HG03135 (cell line): ENCODE data around the gene CLCA1.
A peak's percentile ranks its signal among the peaks of the same experiment; 100 is the strongest.

ENCODE experiments used
- ATAC-seq: cut with Tn5 transposase; IDR thresholded peaks from one replicate; pipeline ENCODE4 v1.9.1; 2021; ENCODE audit warnings: mild to moderate bottlenecking, moderate library complexity; ENCODE audit not compliant: unreplicated experiment

Gene CLCA1

DNA sequence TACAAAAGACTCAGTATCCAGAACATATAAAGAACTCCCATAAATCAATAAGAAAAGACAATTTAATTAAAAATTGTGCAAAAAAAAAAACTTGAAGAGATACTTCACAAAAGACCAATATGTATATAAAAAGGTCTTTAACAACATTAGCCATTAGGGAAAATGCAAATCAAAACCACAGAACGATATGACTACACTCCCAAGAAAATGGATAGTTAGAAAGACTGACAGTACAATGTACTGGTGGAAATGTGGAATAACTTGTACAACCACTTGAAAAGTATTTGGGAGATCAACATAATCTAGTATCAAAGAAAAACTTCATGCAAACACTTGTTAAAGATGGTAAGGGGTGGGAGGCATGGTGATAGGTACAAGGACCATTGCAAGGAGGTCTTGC, 3.9 kb upstream of the CLCA1 start:
- no peak for ATAC-seq

DNA sequence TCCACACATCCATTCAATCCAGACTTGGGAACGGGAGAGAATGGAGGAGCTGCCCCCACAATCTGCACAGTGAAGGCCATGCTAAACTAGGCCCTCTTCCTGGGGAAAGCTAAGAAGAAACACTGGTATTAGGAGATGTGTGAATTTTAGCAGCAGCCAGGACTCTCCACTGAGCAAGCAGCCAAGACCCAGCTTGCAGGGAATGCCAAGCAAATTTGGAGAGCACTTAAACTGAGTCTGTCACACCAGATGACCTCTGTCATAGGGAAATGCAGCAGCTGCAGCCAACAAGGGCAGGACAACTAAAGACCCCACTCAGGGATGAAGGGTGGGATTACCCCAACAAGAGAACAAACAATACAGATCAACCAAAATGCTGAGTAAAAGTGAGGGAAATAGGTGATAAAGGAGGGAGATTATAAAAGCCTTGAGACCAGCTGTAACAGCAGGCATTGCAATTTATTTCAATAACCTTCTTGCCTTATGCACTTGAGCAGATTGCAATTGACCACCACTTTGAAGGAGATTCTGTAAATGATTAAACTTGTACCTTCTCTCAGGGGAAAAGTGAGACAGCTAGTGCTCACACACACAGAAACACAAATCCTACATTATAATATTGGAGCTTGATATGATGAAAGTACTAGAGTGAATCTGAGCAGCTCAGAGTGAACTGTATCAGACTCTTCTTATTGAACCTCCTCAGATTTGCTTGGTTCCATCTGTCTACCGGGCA, 2.5 kb upstream of the CLCA1 start:
- no peak for ATAC-seq

DNA sequence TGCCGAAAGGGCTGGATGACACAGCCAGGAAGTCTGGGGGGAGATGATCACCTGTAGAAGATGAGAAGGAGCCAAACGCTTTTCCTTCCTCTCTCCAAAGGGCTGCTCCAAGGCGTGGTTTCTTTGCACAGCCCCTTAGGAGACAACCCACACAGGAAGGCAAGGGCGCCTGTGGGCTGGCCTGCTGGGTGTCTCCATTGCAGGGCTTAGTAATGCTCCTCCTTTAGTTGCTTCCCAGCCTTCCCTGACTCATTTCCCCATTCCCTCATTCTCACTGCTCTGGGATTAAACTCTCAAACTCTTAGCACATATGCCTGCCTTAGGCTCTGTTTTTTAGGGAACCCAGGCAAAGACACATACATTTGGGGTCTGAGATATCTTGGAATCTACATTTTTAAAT, 1.7 kb upstream of the CLCA1 start:
- no peak for ATAC-seq

DNA sequence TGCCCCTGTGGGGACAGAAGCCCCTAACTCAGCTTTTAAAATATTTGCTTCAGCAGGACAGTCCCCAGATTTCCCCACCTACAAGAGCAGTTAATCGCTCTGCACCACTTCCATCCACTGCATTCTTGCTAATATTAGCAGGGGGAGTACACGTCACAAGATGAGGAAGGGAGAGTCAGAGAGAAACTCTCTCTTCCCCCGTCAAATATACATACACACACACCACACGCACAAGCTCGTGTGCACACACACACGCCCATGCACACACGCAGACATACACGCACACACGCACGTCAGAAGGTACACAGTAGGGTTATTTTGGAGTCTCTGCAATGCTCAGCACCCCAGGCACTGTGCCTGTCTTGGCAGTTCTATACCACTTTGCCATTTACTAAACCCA, 2.1 kb downstream of the CLCA1 start:
- ATAC-seq = no peak

DNA sequence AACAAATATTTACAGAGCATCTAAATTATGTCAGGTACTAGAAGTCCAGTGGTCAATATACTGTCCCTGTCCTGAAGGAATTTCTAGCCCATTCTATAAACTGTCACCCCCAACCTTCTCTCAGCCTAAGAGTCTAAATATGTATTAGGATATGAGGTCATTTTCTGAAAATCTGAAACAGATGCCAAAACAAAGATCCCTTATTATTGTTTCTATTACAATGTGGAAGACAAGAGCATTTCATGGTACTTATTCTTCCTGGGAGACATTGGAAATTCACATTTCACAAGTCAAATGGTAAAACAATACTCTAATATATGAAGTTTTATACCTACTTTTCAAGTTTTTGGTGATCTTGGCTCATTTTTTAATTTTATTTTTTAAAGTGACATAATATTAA, 2.6 kb downstream of the CLCA1 start:
- ATAC-seq = no peak

DNA sequence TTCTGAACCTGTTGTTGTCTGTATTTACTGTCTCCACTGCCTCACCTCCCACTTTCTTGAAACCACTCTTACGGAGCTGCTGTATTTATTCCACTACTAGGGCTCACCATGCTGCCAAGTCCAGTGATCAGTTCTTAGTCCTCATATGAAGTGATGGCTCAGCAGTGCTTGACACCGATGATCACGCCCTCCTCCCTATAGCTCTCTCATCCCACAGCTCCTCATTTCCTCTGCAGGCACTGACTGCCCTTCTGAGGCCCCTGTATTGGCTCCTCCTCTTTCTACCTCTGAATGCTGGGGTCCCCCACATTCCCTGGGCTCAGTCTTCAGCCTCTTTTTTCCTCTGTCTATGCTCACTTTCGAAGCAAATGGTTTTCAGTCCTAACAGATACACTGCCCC, 3.4 kb downstream of the CLCA1 start:
- no peak for ATAC-seq

DNA sequence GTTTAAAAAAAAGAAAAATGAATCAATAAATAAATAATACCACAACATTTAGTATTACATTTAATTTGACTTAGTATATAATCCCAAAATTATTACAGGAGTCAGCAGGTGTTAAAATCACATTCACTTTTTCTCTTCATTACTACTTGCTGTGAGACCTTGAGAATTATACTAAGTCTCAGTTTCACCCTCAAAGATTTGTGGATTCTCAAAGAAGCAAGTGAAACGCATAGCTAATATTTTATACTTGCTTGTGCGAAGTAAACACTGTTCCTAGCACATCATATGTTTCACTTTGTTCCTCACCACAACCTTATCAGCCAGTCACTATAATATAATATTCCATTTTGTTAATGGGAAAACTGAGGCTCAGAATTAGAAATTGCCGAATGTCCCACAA, 4.0 kb downstream of the CLCA1 start:
- ATAC-seq = no peak

DNA sequence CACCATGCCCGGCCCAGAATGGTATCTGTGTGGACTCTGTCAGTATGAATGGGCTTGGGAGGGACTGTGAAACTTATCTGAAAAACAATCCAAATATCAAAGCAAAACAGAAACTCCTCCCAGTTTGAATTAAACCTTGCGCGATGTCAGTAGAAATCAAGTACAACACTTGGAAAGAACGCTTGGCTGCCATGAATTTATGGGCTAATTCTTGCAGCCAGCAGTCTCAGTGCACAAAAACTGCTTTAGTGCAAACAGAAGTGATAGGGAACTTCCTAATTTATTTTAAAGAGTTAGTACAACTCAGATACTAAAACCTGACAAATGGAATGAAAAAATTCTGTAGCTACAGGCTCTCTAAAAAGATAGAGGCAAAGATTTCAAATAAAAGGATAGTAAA, 8.5 kb downstream of the CLCA1 start:
- no peak for ATAC-seq

DNA sequence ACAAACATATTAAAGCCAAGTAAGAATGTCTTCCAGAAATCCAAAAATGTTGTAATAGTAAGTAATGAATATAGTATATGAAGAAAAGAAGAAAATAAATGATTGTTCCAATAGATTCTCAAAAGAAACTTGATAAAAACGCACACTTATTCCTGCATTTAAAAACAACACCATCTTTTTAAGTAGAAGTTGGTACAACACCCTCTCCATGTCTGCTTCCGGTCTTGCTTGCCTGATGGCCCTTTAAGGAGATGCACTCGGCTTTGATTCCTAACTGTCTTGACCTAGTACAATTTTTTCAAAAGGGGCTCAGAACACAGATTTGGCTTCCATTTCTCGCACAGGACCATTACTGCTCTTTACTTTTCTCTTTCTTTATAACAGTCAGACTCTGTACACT, 9.0 kb downstream of the CLCA1 start:
- no peak for ATAC-seq

DNA sequence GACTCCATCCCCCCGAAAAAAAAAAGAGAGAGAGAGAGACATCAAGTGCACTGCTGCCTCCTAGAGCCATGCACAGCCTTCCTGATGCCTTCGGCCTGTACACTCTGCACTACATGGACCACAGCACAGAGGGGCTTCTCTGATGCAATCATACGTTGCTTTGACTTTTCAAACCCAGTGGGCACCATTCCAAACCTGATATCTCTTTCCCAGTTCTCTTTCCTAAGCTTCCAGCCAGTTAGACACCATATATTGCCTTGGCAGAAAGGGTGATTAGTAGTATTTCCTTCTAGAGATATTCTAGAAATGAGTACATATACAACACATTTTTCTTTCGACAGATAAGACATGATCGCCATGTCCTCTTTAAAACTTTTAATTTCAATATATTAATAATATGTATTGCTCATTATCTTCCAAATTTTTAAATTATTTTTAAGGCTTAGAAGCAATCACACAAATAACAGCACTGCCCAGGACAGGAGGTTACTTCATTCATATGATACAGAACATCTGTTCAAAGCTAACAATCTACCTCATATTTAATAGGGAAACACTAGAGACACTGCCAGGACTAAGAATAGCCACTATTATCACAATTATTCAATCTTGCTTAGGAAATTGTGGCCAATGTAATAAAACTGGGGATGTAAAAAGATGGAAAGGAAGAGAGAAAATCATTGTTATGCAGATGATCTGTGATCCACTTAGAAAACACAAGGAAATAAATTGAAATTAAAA, 9.9 kb downstream of the CLCA1 start:
- ATAC-seq = no peak

DNA sequence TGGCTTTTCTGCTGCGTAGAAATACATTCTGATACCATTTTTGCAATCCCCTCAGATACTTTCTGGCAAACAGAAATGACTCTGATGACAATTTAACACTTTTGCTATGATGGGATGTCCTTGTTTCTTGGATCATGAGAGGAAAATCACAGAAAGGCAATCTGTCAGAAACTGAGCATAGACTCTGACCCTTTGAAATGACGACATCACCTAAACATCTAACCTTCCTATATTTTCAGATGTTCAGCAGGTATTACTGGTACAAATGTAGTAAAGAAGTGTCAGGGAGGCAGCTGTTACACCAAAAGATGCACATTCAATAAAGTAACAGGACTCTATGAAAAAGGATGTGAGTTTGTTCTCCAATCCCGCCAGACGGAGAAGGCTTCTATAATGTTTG, 13.2 kb downstream of the CLCA1 start:
- no peak for ATAC-seq

DNA sequence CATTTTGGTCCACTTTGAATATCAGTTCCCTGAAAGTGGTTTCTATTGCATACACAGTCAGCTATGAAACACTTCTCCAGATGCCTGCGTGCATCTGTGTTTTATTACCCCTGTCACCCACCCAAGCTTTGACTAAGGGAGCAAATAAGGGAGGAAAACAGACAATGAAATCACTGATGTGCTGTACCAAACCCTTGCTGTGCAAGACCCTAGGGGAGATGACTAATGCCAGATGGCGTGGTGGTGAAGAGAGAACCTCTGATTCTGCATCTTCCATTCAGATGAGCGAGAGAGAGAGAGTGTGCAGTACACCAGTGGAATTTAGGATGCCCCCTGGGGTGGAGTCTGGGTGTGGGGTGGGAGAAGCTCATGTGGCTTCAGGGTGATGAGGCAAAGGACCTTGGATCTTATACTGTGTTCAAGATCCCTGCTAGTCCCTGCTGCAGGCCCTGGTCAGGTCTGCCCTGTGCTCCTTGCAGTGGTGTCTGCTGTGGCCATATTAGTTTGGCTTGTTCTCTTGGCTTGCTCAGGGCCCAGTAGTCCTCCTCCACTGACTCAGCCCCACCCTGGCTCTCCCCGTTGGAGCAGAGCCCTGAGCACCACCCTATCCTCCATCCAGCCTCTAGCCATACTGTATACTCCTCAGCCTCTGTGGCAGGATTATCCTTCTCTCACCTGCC, 18.5 kb downstream of the CLCA1 start:
- ATAC-seq = no peak

DNA sequence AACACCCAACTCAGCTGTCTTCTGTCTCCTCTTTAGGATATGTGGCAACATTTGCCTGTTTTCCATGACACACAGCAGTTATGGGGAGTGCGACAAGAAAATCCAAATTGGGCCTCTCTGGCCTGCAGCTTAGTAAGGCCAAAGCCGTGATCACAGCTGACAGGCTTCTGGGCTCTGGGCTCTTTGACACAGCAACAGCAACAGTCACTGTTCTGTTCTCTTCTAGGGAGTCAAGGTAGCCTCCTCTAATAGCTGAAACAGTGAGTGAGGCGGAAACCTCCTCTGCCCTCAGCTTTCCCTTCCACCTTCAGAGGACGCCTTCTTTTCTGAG, 19.0 kb downstream of the CLCA1 start:
- no peak for ATAC-seq

DNA sequence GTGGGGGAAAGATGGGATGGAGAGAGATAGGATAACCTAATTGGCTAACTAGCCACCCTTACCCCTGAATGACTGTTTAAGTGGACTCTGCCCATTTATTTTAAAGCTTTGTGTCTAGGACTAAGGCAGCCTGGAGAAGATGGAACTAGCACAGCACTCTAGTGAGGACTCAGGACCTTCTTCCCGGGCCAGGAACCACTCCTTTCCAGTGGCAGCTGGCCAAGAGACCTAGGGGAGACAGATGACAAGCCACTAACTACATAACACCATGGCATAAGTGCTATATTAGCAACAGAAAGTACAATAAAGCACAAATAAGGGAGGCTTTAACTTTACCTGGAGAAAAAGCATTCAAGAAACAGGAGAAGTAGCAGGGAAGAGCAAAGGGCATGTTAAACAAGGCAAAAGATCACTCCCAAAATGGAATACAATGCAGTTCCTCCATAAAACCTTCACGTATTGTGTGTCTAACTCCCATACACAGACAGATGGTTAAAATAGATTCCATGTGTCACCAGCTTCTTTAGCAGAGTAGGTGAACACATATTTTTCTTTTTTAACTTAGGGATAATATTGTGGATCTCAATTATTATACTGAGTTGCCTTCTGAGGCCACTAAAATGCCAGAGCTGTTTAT, 20.6 kb downstream of the CLCA1 start:
- ATAC-seq = no peak

DNA sequence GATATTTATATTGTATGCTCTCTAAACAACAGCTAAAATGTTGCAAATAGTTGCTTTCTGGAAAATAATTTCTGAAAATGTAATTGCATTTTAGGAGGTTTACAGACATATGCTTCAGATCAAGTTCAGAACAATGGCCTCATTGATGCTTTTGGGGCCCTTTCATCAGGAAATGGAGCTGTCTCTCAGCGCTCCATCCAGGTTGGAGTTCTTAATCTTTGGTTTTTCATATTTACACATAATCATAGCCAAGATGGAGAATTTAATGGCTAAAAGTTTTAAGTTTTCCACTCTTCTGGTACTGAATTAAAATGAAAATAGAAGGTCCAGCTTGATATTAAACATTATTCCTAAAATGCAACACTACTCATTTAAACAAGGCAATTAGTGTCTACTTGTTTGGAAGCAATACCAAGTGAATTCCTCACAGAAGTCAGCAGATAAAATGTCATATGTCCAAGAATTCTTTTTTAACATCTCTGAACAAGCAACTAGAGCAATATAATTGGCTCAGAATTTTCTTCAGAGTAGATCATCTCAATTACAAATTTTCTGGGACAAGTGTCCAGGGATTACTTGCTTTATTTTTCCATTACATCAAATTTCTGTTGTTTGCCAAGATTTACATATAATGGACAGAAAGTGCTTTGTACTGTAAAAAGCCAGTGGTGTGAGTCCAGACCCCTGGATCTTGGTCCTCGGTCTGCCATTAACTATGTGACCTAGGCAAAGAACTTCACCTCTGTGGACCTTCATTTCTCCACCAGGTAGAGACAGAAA, 22.6 kb downstream of the CLCA1 start:
- ATAC-seq = no peak

DNA sequence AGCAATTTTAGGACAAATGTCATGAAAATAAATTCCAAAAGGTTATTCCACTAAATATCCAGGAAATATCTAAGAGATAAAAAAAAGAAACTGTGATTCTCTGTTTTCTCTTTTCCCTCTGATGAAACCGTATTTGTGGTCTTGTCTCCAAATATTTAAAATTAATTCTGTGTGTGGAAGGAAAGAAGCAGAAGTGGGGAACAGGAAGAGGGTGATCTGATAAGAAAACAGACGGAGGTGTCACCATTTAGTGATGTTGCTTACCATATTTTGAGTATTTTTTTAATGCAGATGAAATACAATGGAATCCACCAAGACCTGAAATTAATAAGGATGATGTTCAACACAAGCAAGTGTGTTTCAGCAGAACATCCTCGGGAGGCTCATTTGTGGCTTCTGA, 29.6 kb downstream of the CLCA1 start:
- no peak for ATAC-seq

DNA sequence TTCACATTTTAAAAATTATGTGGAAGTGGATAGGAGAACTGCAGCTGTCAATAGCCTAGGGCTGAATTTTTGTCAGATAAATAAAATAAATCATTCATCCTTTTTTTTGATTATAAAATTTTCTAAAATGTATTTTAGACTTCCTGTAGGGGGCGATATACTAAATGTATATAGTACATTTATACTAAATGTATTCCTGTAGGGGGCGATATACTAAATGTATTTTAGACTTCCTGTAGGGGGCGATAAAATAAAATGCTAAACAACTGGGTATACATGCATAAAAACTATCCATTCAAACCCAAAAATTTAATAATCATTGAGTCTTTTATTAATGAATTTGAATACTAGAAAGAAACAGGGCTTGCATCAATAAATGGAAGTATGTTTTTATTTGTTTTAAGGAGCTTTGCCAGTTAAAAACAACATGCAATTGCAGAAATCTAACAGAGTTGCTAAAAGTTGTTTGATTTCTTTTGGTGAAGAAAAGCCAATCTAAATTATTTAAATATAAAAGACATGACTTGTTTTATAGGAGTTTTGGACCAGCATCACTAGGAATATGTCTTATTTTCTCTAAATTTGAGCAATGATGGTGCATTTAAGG, 31.4 kb downstream of the CLCA1 start:
- no peak for ATAC-seq

DNA sequence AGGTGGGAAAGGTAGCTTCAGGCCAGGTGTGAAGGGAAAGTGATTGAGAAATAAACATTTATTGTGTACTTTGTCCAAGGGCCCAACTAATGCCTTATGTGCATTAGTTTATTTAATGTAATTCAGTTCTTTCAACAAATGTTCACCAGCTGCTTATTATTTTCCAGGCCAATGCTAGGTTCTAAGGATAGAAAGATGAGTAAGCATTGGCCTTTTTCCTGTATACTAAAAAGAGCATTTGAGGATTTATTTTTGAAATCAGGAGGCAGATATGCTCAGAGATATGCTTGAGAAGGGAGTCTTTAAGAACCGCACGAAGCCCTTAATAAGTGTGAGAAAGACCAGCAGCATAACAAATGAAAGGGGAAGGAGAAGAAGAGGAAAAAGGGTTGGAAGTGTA, 32.0 kb downstream of the CLCA1 start:
- ATAC-seq = no peak

DNA sequence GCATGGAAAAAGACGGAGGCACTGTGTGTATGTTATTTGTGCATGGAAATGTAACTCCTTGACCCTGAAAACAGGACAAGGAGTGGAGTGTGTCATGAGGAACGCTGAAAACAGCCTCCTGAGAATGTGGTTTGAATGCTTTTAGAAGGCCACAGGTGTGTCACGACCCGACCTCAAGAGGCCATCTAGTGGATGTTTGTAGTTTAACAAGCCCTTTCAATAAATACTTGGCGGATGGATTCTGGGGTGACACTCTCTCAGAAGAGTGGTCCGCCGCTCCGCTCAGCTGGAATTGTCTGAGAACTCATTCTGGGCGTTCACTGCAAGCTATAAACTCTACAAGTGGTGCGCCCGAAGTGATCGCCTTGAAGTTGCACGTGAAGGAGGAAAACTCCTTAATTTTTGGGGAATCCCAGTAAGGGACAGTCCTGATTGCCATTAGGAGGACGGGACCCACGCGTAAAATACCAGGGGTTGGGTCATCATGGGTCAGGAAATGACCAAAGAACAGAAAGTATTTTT, 33.5 kb downstream of the CLCA1 start:
- ATAC-seq = peak; percentile 69

DNA sequence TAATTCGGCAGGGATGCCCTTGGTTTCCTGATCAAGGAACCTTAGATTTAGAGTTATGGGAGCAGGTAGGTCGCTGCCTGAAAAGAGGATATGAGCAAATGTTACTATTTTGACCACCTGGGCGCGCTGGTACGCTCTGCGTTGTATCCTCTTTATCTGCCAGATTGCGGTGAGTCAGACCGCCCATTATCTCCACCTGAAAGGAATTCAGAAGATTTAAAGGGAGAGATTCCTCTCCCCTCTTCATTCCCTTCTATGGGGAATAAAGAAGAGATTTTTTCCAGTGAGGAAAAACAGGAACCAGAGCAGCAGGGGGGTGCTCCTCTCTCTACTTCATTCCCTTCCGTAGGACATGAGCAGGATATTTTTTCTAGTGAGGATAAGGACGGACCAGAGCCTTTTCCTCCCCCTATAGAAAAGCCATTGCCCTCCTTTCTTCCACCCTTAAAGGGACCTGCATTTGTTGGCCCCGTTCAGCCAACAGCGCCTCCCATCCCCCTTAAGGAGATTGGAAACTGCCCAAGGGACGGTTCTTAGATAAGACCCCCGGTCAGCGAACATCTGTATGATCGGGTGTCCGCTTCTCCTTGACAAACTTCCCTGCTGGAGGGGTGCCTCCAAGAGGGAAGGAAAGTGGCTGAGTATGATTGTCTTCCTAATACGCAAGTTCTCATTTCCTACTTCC, 34.1 kb downstream of the CLCA1 start:
- ATAC-seq = no peak
